ENCODE measurements around the gene STRBP.
A peak's percentile ranks its signal among the peaks of the same experiment; 100 is the strongest.
"Not testable (repeated sequence)": the region's sequence is repeated elsewhere in the genome, so short reads cannot be mapped to it uniquely, and the experiment has no call there.

The STRBP gene

DNA sequence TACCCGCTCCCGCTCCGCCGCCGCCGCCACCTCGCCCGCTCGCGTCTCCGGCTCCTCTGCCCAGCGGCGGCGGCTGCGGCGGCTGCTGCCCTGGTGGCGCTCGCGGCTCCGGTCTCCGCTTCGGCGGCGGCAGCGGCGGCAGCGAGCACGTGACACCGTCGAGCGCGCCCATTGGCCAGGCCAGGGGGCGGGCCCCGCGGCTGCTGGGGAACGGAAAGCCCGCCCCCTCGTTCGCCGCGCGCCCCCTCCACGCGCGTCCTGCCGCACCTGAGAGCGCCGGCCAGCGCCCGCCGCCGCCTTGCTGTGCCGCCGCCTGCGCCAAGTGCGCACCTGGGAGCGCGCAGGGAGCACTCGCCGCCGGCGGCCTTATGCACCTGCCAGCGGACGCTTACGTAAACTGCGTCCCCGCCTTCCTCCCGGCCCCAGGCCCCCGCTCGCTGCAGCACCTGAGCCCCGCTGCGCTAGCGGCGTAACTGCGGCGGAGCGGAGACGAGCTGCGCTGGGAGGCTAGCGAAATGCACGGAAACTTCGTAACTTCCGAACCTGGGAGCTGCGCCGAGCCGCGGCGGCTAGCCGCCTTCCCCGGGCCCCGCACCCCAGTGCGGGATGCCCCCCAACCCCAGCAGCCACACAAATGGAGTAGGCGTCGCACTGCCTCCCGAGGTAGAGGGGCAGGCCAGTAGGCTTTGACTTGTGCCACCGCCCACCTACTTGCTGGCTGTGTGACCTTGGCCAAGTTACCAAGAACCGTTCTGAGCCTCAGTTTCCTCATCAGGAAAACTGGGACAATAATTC lies at the start of gene STRBP:
Gene STRBP (minus strand): TSS at position 122 of the 795 bp plus-strand sequence. CDS start 84,452 bp downstream, outside the sequence.
- peak; percentile 39 for DNase-seq (ENCODE audit: low read depth, low spot score)
- H3K27ac ChIP-seq = no peak within 1 kb of the TSS

DNA sequence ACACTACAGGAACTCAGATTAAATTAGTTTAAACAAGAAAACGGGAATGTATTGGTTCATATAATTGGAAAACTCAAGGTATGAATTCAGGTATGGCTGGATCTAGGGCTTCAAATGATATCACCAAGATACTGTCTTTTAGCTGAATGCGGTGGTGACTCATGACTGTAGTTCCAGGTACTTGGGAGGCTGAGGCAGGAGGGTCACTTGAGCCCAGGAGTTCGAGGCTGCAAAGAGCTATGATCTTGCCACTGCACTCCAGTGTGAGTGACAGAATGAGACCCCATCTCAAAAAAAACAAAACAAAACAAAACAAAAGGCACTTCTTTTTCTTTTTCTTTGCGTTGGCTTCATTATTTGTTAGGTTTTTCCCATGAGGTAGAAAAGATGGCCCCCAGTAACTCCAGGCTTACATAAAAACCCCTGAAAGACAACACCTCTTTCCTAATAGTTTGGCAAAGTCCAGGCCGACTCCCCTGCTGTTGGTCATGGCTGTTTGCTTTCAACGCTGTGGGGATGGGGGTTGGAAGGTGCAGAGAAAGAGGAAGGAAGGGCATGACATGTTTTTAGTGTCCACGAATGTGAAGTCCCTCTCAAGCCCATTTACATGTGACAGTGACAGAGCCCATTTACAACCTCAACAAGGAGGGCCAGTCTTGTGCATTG lies 47.8 kb upstream of the STRBP start:
- H3K27ac ChIP-seq = no peak overlapping the region
- DNase-seq (ENCODE audit: low read depth, low spot score) = no peak

DNA sequence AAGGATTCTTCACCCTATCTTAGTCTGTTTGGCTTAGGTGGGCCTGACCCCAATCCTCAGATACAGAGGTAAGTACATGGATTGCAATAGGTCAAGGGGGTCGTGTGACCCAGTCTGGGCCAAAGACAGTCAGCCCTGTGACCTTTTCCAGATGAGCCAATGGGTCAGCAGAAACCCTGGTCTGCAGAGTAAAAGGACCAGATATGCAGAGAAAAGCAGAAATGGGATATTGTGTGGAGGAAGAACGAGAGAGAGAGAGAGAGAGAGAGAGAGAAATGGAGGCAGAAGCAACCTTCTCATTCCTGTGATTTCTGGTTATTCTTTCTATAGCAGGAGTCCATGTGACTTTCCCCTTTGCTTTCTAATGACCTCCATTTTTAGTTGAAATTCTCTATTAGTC lies 47.2 kb upstream of the STRBP start:
- DNase-seq (ENCODE audit: low read depth, low spot score) = no peak
- H3K27ac ChIP-seq = no peak overlapping the region

DNA sequence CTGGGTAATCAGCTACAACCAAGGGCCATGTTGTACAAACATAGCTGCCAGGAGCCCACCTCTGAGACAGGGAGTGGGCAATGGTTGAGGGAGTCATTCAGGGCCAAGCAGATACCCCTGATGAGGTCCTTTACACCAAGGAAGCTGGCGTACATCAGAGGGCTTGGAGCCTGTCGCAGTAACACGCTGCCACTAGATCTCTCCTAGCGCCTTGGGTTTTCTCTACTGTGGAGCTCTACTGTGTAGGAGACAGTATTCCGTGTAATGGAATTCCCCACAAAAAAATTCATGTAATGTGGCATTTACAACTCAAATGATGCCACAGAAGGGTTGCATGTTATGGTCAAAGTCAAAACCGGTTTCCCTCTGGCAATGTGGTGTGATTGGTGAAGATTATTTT lies 46.2 kb upstream of the STRBP start:
- DNase-seq (ENCODE audit: low read depth, low spot score) = no peak
- H3K27ac ChIP-seq = no peak overlapping the region

DNA sequence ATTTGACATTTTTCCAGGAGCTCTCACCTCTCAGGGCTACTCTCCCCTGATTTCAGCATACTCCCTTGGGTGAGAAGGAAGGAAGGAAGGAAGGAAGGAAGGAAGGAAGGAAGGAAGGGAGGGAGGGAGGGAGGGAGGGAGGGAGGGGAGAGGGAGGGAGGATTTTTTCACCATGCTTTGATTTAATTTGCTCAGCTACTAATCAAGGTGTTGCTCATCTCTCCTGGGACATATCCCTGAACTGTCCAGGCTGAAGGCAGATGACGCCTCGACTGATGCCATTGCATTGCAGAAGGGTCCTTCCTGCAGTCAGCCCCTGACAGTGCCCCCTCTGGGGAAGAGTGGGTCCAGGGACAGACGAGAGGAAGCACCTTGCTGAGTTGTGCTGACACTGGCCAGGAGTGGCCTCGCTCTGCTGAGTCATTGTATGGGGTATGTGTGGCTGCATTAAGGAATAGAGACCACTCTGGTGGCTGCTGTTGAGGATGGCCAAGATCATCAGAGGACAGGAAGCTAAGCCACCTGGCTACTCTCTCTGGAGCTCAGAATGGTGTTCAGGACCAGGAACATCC lies 44.0 kb upstream of the STRBP start:
- no peak overlapping the region for H3K27ac ChIP-seq

DNA sequence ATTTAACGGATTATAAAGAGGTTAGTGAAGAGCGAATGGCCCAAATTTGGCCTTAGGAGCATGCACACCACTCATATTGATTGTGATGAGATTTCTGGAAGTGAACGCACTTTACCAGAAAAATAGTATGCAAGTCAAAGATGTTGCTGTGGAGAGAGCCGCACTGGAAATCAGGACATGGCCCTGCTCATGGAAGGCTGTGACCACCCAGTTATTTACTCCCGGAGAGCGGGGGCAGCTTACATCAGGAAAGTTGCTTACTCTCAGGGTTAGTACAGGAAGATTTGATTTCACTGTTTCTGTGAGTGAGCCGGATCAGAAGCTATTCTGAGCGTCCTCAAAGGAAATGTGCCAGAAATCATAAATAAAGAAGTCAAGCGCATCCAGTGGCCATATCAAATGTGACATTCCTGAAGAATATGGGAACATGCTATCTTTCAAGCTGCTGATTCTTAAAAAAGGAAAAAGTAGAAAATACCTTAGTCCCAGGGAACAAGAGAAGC lies 42.9 kb upstream of the STRBP start:
- DNase-seq (ENCODE audit: low read depth, low spot score) = no peak
- no peak overlapping the region for H3K27ac ChIP-seq

More for the DNA sequence above, 44.0 kb upstream of the STRBP start:
- no peak for DNase-seq (ENCODE audit: low read depth, low spot score)

DNA sequence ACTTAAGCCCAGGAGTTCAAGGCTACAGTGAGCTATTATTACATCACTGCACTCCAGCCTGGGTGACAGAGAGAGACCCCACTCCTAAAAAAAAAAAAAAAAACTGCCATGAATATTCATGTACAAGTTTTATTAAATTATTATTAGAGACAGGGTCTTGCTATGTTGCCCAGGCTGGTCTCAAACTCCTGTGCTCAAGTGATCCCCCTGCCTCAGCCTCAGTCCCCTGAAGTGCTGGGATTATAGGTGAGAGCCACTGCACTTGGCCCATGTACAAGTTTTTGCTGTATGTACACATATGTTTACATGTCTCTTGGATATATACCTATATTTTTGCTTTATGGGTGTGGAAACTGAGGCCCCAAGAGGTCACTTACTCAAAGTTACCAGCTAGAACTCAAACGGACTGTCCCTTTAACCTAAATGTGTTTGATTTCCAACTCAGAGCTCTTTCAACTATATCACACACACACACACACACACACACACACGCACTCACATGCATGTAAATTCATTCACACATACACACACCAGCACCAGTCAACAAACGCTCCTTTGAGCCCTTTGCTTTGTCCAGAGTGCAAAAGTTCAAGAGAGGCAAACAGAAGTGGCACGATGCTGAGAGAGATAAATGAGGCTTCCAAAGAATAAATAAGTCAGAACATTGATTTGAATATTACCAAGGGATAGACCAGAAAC lies 42.3 kb upstream of the STRBP start:
- no peak overlapping the region for H3K27ac ChIP-seq
- DNase-seq (ENCODE audit: low read depth, low spot score) = no peak

DNA sequence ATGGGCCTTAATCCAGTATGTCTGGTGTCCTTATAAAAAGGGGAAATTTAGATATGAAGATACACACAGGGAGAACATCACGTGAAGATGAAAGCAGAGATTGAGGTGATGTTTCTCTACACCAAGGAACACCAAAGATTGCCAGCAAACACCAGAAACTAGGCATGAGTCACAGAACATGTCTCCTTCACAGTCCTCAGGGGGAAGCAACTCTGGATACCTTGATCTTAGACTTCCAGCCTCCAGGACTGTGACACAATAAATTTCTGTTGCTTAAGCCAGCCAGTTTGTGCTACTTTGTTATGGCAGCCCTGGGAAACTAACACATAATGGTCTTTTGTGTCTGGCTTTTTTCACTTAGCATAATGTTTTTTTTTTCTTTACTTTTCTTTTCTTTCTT lies 41.2 kb upstream of the STRBP start:
- DNase-seq (ENCODE audit: low read depth, low spot score) = no peak
- no peak overlapping the region for H3K27ac ChIP-seq

DNA sequence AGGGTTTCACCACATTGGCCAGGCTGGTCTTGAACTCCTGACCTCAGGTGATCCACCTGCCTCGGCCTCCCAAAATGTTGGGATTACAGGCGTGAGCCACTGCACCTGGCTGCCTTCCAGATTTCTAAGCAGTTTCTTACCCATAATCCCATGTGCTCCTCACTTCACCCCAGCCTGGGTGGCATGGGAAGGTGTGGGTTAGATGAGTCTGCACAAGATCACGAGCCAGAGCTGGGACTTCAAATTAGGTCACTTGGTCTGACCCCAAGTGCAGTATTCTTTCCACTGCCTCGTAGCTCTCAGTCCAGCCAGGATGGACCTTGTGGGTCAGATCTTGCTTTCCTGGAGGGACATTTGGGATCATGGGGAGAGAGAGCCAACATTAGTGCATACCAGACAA lies 37.5 kb upstream of the STRBP start:
- H3K27ac ChIP-seq = no peak overlapping the region

DNA sequence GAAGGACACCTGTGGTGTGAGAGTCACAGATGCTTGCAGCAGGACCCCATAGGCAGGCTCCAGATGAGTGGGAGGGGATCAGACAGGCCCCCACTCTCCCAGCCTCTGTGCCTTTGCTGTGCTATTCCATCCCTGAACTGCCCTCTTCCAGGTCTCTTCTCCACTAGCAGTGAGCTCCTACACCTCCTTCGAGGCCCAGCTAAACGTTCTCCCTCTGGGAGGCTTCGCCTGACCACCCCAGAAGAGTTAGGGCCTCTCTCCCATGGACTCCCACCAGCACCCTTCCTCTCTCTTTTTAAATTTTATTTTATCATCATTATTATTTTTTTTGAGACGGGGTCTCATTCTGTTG lies 35.9 kb upstream of the STRBP start:
- H3K27ac ChIP-seq = no peak overlapping the region
- no peak for DNase-seq (ENCODE audit: low read depth, low spot score)

More for the DNA sequence above, 37.5 kb upstream of the STRBP start:
- no peak for DNase-seq (ENCODE audit: low read depth, low spot score)

DNA sequence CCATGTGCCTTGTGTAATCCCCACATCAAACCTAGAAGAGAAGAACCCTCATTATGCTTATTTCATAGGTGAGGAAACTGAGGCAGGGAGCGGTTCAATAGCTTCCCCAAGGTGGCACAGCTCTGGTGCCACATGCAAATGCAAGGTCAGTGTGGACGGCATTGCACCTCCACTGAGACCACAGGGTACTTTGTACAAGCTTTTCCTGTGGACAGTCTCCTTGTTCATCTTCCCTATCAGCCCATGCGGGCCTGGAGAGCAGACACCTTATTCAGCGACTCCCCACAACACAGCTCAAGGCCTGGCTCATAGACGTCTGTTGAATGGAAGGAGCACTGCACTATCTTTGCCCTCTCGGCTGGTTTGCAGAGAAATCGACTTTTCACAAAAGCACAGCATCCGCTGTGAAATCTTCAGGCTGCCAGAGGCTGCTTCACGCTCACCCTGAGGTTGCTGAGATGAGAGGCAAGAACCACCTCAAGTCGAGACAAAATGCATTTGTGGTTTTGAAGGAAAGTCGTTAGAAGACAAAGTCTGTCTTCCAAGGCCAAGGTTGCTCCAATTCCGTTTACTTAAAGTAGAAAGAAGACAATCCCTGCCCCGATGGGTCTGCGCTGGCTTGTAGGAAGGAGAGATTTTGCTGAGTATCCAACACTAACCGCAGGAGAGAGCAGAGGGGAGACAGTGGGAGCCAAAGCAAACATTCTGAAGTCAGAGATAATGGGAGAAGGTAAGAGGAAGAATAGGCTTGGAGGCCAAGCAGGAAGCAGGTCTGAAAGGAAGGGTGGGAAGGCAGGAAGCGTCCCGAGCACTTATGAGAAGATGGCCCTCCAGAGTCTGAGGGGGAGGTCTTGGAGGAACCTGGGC lies 34.2 kb upstream of the STRBP start:
- DNase-seq (ENCODE audit: low read depth, low spot score) = no peak
- H3K27ac ChIP-seq = no peak overlapping the region

DNA sequence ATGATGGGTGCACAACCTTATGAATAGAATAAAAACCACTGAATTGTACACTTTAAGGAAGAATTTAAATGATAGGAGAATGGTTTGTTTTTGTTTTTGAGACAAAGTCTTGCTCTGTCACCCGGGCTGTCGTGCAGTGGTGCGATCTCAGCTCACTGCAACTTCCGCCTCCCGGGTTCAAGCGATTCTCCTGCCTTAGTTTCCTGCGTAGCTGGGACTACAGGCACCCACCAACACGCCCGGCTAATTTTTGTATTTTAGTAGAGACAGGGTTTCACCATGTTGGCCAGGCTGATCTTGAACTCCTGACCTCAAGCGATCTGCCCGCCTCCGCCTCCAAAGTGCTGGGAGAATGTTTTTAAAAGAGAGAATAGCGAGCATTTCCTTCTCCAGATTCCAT lies 33.5 kb upstream of the STRBP start:
- H3K27ac ChIP-seq; DNase-seq (ENCODE audit: low read depth, low spot score): not testable (repeated sequence)

DNA sequence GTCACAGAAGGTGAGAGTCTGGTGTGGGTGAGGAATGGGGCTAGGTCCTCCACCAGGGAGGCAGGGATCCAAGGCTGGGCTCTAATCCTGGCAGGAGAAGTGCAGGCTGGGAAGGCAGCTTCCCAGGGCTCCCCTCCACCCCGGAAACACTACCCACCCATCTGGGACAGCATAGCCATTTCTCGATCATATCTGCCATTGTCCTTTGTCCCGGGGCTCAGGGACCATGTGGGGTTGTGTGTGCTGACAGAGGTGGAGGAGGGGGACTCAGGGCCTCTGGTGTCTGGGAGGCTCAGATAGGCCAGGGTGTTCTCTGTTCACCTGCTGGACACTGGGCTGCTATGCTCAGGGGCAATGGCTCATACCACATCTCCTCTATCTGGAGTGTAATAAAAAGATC lies 32.2 kb upstream of the STRBP start:
- H3K27ac ChIP-seq = no peak overlapping the region
- no peak for DNase-seq (ENCODE audit: low read depth, low spot score)

DNA sequence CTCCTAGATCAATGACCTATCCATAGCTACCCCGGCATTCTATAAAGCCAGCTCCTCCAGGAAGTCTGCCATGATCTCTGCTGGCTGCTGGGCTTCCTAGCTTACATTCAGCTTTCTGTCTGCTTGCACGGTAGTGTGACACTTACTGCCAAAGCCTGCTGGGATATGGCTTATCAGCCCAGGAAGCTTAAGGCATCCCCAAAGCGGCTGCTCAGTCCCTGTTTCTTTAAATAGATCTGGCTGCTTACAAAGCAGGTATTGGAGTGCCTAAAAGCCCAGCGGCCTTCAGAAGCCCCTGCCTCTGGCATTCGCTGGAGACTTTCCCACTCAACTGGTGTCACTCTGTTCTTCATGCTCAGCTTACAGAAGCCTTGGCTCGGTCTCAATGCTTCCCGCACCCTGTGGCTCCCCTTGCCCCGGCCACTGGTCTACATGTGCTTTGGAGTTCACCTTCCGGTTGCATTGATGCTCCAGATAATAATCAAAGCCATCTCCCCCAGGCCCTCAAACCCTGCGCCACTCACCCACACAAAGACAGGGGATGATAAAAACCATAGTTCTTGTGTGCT lies 31.3 kb upstream of the STRBP start:
- no peak for DNase-seq (ENCODE audit: low read depth, low spot score)
- no peak overlapping the region for H3K27ac ChIP-seq

DNA sequence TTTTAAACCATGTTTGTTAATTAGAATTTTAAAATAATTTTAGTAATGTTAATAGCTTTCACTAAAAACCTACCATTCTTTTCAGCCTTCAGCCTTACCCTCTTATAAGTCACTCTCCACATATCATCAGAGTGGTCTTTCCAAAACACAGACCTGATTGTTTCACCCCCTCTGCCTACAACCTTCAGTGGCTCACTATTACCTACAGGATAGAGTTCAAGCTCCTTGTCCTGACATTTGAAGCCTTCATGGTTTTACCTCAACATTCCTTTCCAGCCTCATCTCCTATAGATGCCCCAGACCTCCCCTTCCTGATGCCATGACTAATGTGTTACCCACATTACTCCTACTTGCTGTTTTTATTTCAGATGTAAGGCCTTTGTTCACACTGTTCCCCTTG lies 27.8 kb upstream of the STRBP start:
- DNase-seq (ENCODE audit: low read depth, low spot score) = no peak
- no peak overlapping the region for H3K27ac ChIP-seq

DNA sequence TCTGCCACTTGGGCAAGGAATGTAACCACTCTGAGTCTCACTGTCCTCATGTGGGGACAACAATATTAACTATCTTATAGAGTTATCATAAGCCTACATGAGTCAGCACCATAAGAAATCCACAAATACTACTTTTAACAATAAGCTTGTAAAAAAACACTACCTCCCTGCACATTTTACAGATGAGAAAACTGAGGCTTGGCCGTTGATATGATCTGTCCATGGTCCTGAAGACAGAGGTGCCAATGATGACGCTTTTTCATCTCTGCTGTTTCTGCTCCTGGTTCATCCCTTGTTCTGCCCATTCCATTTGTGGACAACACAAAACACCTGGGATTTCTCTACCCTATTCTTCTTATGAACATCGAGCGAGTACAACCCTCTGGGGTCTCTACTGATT lies 23.4 kb upstream of the STRBP start:
- H3K27ac ChIP-seq = no peak overlapping the region
- DNase-seq (ENCODE audit: low read depth, low spot score) = no peak

DNA sequence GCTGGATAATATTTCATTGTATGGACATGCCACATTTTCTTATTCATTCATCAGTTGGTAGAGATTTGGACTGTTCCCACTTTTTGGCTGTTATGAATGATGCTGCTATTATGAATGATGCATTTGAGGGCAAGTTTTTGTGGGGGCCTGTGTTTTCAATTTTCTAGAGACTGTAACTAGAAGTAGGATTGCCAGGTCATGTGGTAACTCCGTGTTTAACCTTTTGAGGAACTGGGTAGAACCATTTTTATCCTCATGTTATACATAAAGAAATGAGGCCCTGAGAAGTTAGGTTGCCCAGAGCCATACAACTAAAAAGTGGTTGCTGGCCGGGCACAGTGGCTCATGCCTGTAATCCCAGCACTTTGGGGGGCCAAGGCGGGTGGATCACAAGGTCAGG lies 22.4 kb upstream of the STRBP start:
- DNase-seq (ENCODE audit: low read depth, low spot score) = no peak
- H3K27ac ChIP-seq = no peak overlapping the region

DNA sequence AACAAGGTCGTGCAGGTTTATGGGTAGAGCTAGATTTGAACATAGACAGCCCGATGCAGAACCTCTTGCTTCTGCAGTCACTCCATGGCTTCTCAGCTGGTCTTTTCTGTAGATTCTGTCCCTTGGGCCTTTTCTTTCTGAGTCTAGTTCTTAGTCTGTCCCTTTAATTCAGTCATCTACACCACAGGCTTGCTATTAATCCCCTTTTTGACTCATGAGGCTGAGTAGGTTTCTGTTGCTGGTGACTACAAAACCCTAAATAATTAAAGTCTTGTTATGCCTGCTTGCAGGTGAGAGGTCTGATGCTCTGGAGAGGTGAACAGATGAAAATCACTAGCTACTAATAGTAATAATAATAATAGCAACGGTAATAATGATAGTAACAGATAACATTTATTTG lies 19.3 kb upstream of the STRBP start:
- H3K27ac ChIP-seq = no peak overlapping the region
- no peak for DNase-seq (ENCODE audit: low read depth, low spot score)

DNA sequence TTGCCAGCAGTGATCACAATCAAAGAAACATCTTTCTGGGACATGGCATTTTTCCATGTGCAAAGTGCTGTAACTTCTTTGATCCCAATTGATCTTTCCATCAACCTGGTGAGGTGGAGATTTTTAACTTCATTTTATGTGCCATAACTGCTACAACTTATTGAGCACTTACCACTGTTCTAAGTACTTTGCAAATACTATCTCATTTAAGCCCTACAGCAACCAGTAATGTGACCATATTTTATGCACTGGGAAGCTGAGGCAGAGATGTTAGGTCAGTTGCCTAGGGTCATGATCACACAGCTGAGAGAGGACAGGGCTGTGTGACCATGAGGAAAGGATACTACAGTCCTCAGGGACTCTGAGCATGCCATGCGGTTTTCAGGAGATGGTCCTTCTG lies 17.9 kb upstream of the STRBP start:
- DNase-seq (ENCODE audit: low read depth, low spot score) = no peak
- no peak overlapping the region for H3K27ac ChIP-seq

DNA sequence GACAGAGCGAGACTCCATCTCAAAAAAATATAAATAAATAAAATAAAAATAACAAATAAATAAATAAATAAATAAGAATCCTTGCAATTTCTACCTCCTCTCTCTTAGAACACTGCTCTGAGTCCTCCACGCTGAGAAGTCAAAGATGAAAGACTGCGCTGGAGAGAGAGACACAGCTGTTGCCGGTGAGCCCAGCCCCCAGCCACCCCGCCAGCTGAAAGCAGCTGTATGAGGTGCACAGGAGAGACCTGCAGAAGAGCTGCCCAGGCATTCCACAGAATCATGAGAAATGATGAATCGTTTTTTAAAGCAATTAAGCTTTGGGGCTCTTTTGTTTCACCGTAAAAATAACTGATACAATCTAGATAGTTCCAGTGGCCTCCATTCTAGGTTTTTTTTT lies 16.3 kb upstream of the STRBP start:
- no peak for DNase-seq (ENCODE audit: low read depth, low spot score)
- H3K27ac ChIP-seq = no peak overlapping the region
